Measurements from ENCODE around the gene MAPK6. TPM values are rescaled to one million over a fixed set of nuclear protein-coding genes. Genes with fewer than 3 reads are reported as not detected.
"Not testable (repeated sequence)": the region's sequence is repeated elsewhere in the genome, so short reads cannot be mapped to it uniquely, and the experiment has no call there.

The MAPK6 gene
- total and polyA plus RNA-seq, 11 donors = 3.6 to 26.2 (median 17.5) TPM

DNA sequence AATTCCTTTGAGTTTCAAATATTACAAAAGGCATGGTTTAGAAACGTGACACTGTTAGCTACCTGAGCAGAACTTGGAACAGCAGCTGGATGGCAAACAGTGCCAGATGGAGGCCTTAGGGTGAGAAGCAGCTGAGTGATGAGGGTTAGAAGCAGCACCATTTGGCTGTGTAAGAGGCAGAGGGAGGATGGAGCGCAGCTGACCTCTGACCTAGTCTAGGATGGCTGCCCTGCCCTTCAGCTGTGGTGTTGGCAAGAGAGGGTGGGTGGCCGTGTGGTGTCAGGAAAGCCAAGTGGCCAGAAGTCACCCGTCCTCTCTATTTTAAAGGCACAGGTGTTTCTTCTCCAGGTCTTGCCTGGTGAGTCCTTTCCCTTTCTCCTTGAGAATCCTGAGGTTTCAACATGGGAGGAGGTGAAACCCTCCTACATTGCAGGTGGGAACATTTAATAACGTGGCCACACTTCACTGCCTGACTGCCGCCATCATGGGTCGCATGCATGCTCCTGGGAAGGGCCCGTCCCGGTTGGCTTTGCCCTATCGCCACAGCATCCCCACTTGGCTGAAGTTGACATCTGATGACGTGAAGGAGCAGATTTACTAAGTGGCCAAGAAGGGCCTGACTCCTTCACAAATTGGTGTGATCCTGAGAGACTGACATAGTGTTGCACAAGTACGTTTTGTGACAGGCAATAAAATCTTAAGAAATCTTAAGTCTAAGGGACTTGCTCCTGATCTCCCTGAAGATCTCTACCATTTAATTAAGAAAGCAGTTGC is 76.0 kb downstream of the MAPK6 start:
- DNase-seq = no peak
- intact Hi-C loops (cut with DNase I) = no loop called here
- H3K4me3 ChIP-seq = no peak overlapping the region
- ATAC-seq = no peak
- TF ChIP-seq, protein P1, sequence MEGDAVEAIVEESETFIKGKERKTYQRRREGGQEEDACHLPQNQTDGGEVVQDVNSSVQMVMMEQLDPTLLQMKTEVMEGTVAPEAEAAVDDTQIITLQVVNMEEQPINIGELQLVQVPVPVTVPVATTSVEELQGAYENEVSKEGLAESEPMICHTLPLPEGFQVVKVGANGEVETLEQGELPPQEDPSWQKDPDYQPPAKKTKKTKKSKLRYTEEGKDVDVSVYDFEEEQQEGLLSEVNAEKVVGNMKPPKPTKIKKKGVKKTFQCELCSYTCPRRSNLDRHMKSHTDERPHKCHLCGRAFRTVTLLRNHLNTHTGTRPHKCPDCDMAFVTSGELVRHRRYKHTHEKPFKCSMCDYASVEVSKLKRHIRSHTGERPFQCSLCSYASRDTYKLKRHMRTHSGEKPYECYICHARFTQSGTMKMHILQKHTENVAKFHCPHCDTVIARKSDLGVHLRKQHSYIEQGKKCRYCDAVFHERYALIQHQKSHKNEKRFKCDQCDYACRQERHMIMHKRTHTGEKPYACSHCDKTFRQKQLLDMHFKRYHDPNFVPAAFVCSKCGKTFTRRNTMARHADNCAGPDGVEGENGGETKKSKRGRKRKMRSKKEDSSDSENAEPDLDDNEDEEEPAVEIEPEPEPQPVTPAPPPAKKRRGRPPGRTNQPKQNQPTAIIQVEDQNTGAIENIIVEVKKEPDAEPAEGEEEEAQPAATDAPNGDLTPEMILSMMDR (IDR thresholded peaks at IDR 0.05) = no peak
- no peak for TF ChIP-seq POLR2A (IDR thresholded peaks at IDR 0.05)
- H3K4me1 ChIP-seq = peaks cover 0 to 30% (median 11%) of the 10 kb centered on the region in 12 donors
- no peaks in the 10 kb centered on the region for H3K36me3 ChIP-seq
- H3K27ac ChIP-seq = peak overlapping the region in 1 of 12 donors; percentile 0
- H3K27me3 ChIP-seq = no peaks in the 10 kb centered on the region
- 91 to 94% (median 93%) methylated on average over 12 of the region's 12 CpGs for WGBS, 4 donors
- peaks cover 0 to 13% (median 5%) of the 10 kb centered on the region in 12 donors for H3K9me3 ChIP-seq

DNA sequence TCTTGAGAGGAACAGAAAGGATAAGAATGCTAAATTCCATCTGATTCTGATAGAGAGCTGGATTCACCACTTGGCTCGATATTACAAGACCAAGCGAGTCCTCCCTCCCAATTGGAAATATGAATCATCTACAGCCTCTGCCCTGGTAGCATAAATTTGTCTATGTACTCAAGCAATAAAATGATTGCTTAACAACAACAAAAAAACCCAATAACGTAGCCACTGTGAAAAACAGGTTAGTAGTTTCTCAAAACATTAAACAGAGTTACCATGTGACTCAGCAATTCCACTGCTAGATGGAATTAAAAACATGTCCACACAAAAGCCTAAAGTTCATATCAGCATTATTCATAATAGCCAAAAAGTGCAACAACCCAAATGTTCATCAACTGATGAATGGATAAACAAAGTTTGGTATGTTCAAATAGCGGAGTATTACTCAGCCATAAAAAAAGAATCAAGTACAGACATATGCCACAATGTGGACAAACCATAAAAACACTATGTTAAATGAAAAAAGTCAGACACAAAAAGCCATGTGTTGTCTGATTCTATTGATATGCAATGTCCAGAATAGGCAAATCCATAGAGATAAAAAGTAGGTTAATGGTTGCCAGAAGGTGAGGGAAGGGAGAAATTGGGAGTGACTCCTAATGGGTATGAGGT is 76.7 kb downstream of the MAPK6 start:
- ATAC-seq (no peak), DNase-seq (no peak)
- Histone ChIP-seq H3K27me3 (no peaks in the 10 kb centered on the region), H3K4me3 (no peak overlapping the region), H3K36me3 (no peaks in the 10 kb centered on the region), H3K27ac (no peak overlapping the region), H3K4me1 (peaks cover 0 to 30% (median 11%) of the 10 kb centered on the region in 12 donors), H3K9me3 (peaks cover 0 to 5% (median 0%) of the 10 kb centered on the region in 12 donors)
- intact Hi-C loops (cut with DNase I) = no loop called here
- TF ChIP-seq, protein P1 (IDR thresholded peaks at IDR 0.05) = no peak
- TF ChIP-seq POLR2A (IDR thresholded peaks at IDR 0.05) = no peak
- WGBS, 4 donors = 72 to 83% (median 80%) methylated on average over 4 of the region's 4 CpGs

DNA sequence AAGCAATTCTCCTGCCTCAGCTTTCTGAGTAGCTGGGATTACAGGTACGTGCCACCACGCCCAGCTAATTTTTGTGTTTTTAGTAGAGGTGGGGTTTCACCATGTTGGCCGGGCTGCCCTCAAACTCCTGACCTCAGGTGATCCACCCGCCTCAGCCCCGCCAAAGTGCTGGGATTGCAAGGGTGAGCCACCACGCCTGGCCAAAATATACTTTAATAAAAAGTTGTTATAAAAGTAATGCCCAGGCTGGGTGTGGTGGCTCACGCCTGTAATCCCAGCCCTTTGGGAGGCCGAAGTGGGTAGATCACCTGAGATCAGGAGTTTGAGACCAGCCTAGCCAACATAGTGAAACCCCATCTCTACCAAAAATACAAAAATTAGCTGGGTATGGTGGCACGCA is 77.5 kb downstream of the MAPK6 start:
- intact Hi-C loops (cut with DNase I) = not testable (repeated sequence)

DNA sequence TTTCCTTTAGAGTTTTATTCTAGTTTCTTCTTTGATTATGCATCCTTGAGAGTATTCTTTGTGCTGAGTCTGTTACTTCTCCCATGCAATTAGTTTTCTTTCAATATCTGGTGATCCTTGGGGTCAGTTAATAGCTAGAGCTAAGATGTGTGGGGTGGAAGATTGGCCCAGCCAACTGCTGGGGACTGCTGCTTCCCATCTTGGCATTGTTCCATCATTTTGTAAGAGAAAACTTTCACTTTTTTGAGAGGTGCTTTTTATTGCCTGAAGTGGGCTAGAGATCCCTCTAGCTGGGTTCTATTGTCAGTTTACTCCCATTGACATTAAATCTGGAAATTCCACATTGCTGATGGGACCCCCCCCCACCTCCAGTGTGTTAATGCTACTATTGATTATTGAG is 78.2 kb downstream of the MAPK6 start:
- no peak for DNase-seq
- intact Hi-C loops (cut with DNase I) = no loop called here
- H3K4me1 ChIP-seq = peaks cover 0 to 30% (median 11%) of the 10 kb centered on the region in 12 donors
- H3K4me3 ChIP-seq = no peak overlapping the region
- no peaks in the 10 kb centered on the region for H3K27me3 ChIP-seq
- H3K27ac ChIP-seq = no peak overlapping the region
- no peak for TF ChIP-seq POLR2A (IDR thresholded peaks at IDR 0.05)
- TF ChIP-seq, protein P1 (IDR thresholded peaks at IDR 0.05) = no peak
- H3K36me3 ChIP-seq = no peaks in the 10 kb centered on the region
- no peaks in the 10 kb centered on the region for H3K9me3 ChIP-seq
- ATAC-seq = no peak

More for the DNA sequence above, 77.5 kb downstream of the MAPK6 start:
- peaks cover 0 to 30% (median 11%) of the 10 kb centered on the region in 12 donors for H3K4me1 ChIP-seq
- not testable (repeated sequence) for H3K27me3 ChIP-seq, ATAC-seq, H3K27ac ChIP-seq, H3K9me3 ChIP-seq, H3K4me3 ChIP-seq, H3K36me3 ChIP-seq, DNase-seq
- 95 to 97% (median 96%) methylated on average over 9 of the region's 9 CpGs for WGBS, 4 donors
